Skeletal muscle satellite cell (primary cell): Measurements from ENCODE around the gene TMEM203.

Experiments
- H3K27me3 ChIP-seq: 2 replicates; pipeline ENCODE4 v1.7.0; 2013; ENCODE audit warnings: low read length; ENCODE audit not compliant: control insufficient read depth, insufficient read depth
- H3K36me3 ChIP-seq: 2 replicates; pipeline ENCODE4 v1.7.0; 2013; ENCODE audit warnings: mild to moderate bottlenecking, control low read depth, low read length; ENCODE audit not compliant: insufficient read depth
- H3K4me1 ChIP-seq: 2 replicates; pipeline ENCODE4 v1.7.0; 2013; ENCODE audit warnings: low read length; ENCODE audit not compliant: control insufficient read depth, insufficient read depth
- H3K4me2 ChIP-seq: 2 replicates; pipeline ENCODE4 v1.7.0; 2013; ENCODE audit warnings: mild to moderate bottlenecking, low read length
- H3K4me3 ChIP-seq: 2 replicates; pipeline ENCODE4 v1.7.0; 2013; ENCODE audit warnings: low read length
- H3K9ac ChIP-seq: 2 replicates; pipeline ENCODE4 v1.7.0; 2013; ENCODE audit warnings: mild to moderate bottlenecking, low read depth, low read length, moderate library complexity
- H3K9me3 ChIP-seq: replicated peaks from 2 replicates; pipeline ENCODE4 v1.7.0; 2013; ENCODE audit warnings: mild to moderate bottlenecking, control low read depth, low read length

The TMEM203 gene

GRCh38 chr9:137224830-137225694 is 19.6 kb upstream of the TMEM203 start, which contains the start of gene CYSRT1:
Gene CYSRT1 (plus strand): TSS chr9:137225174. CDS start chr9:137225622, 448 bp downstream.
- peak within 1 kb of the TSS; percentile 99 for H3K9ac ChIP-seq
- H3K27me3 ChIP-seq: no peaks in the 10 kb centered on the region
- H3K4me3 ChIP-seq: peak within 1 kb of the TSS; percentile 96
- H3K9me3 ChIP-seq: no peaks in the 10 kb centered on the region
- H3K4me2 ChIP-seq: peak within 1 kb of the TSS; percentile 98
- H3K4me1 ChIP-seq: peaks cover 42% of the 10 kb centered on the region
- no peaks in the 10 kb centered on the region for H3K36me3 ChIP-seq

GRCh38 chr9:137223078-137223970 is 17.9 kb upstream of the TMEM203 start:
- no peaks in the 10 kb centered on the region for H3K27me3 ChIP-seq
- no peaks in the 10 kb centered on the region for H3K9me3 ChIP-seq
- H3K4me1 ChIP-seq: peaks cover 50% of the 10 kb centered on the region
- H3K4me2 ChIP-seq: peak overlapping the region; percentile 98
- peak overlapping the region; percentile 99 for H3K9ac ChIP-seq
- peak overlapping the region; percentile 96 for H3K4me3 ChIP-seq
- no peaks in the 10 kb centered on the region for H3K36me3 ChIP-seq

- Histone ChIP-seq H3K9me3 (no peaks in the 10 kb centered on the region), H3K27me3 (no peaks in the 10 kb centered on the region), H3K4me1 (peaks cover 56% of the 10 kb centered on the region), H3K4me3 (peak within 1 kb of the TSS; percentile 96), H3K36me3 (no peaks in the 10 kb centered on the region), H3K4me2 (peak within 1 kb of the TSS; percentile 89), H3K9ac (peak within 1 kb of the TSS; percentile 59)
These were observed 17.0 kb upstream of the TMEM203 start, which contains the start of gene RNF208 for GRCh38 chr9:137222190-137223077. Gene RNF208 (minus strand): TSS chr9:137222240. CDS start chr9:137221212, 1,028 bp downstream.

- Histone ChIP-seq H3K4me1 (peaks cover 56% of the 10 kb centered on the region), H3K27me3 (no peaks in the 10 kb centered on the region), H3K4me2 (peak overlapping the region; percentile 89), H3K4me3 (peak overlapping the region; percentile 59), H3K9ac (no peak overlapping the region), H3K36me3 (no peaks in the 10 kb centered on the region), H3K9me3 (no peaks in the 10 kb centered on the region)
These were observed 16.2 kb upstream of the TMEM203 start for GRCh38 chr9:137221506-137222111.

GRCh38 chr9:137221095-137221505 is 15.7 kb upstream of the TMEM203 start:
- Histone ChIP-seq H3K4me3 (no peak overlapping the region), H3K4me1 (peaks cover 55% of the 10 kb centered on the region), H3K9me3 (no peaks in the 10 kb centered on the region), H3K27me3 (no peaks in the 10 kb centered on the region), H3K9ac (no peak overlapping the region), H3K36me3 (no peaks in the 10 kb centered on the region), H3K4me2 (no peak overlapping the region)

GRCh38 chr9:137220317-137221094 is 15.1 kb upstream of the TMEM203 start:
- H3K9me3 ChIP-seq: no peaks in the 10 kb centered on the region
- H3K36me3 ChIP-seq: no peaks in the 10 kb centered on the region
- H3K9ac ChIP-seq: no peak overlapping the region
- H3K4me3 ChIP-seq: no peak overlapping the region
- H3K4me2 ChIP-seq: no peak overlapping the region
- H3K27me3 ChIP-seq: no peaks in the 10 kb centered on the region
- H3K4me1 ChIP-seq: peaks cover 52% of the 10 kb centered on the region

- Histone ChIP-seq H3K9me3 (no peaks in the 10 kb centered on the region), H3K4me3 (no peak overlapping the region), H3K4me2 (no peak overlapping the region), H3K9ac (no peak overlapping the region), H3K36me3 (peaks cover 2% of the 10 kb centered on the region), H3K27me3 (no peaks in the 10 kb centered on the region), H3K4me1 (peaks cover 46% of the 10 kb centered on the region)
These were observed 14.4 kb upstream of the TMEM203 start for GRCh38 chr9:137219757-137220316.

GRCh38 chr9:137218754-137219271 is 13.4 kb upstream of the TMEM203 start:
- Histone ChIP-seq H3K9ac (no peak overlapping the region), H3K9me3 (no peaks in the 10 kb centered on the region), H3K36me3 (peaks cover 5% of the 10 kb centered on the region), H3K4me2 (peak overlapping the region; percentile 32), H3K4me1 (peaks cover 38% of the 10 kb centered on the region), H3K27me3 (no peaks in the 10 kb centered on the region), H3K4me3 (no peak overlapping the region)

- Histone ChIP-seq H3K27me3 (no peaks in the 10 kb centered on the region), H3K4me1 (peaks cover 36% of the 10 kb centered on the region), H3K4me3 (no peak overlapping the region), H3K9ac (no peak overlapping the region), H3K4me2 (peak overlapping the region; percentile 32), H3K9me3 (no peaks in the 10 kb centered on the region), H3K36me3 (peaks cover 5% of the 10 kb centered on the region)
These were observed 12.8 kb upstream of the TMEM203 start for GRCh38 chr9:137218212-137218753.
